GM23338 (cell line): ENCODE results near the gene TRIM54. TPM values are rescaled to one million over a fixed set of nuclear protein-coding genes. Genes with fewer than 3 reads are reported as not detected.

ENCODE experiments used
- ATAC-seq: fragments of 200-7000 bp; cut with Tn5 transposase; 3 replicates; pipeline ENCODE4 v1.9.1; 2020
- DNase-seq: peaks from one replicate; pipeline ENCODE4 v3.0.0-alpha.2; 2015; ENCODE audit warnings: low spot score
- H2AFZ ChIP-seq: fragments of 200-600 bp; sonication (generic); 2 replicates; pipeline ENCODE4 v1.8.0; 2016; ENCODE audit warnings: antibody characterized with exemption, mild to moderate bottlenecking, moderate library complexity
- H3F3A ChIP-seq: fragments of 200-600 bp; sonication (generic); replicated peaks from 2 replicates; pipeline ENCODE4 v1.8.0; 2017; ENCODE audit warnings: antibody characterized with exemption, mixed run types, low read depth
- H3K27ac ChIP-seq: fragments of 200-600 bp; sonication (generic); 2 replicates; pipeline ENCODE4 v1.6.1; 2016; ENCODE audit warnings: low read depth
- H3K27me3 ChIP-seq: fragments of 200-600 bp; sonication (generic); 2 replicates; pipeline ENCODE4 v1.8.0; 2016; ENCODE audit warnings: mild to moderate bottlenecking, mixed run types, moderate library complexity; ENCODE audit not compliant: insufficient read depth
- H3K36me3 ChIP-seq: fragments of 200-600 bp; sonication (generic); 2 replicates; pipeline ENCODE4 v1.8.0; 2016; ENCODE audit warnings: mild to moderate bottlenecking; ENCODE audit not compliant: insufficient read depth
- H3K4me1 ChIP-seq: fragments of 200-600 bp; sonication (generic); 2 replicates; pipeline ENCODE4 v1.8.0; 2016; ENCODE audit warnings: mild to moderate bottlenecking, moderate library complexity; ENCODE audit not compliant: insufficient read depth
- H3K4me2 ChIP-seq: fragments of 200-600 bp; sonication (generic); 2 replicates; pipeline ENCODE4 v1.7.1; 2017; ENCODE audit warnings: mixed run types
- H3K4me3 ChIP-seq: fragments of 200-600 bp; sonication (generic); 2 replicates; pipeline ENCODE4 v1.6.1; 2016; ENCODE audit warnings: mixed run types
- H3K79me2 ChIP-seq: fragments of 200-600 bp; sonication (generic); replicated peaks from 2 replicates; pipeline ENCODE4 v1.8.0; 2017; ENCODE audit warnings: mild to moderate bottlenecking; ENCODE audit not compliant: insufficient read depth
- H3K9me2 ChIP-seq: fragments of 200-600 bp; sonication (generic); 2 replicates; pipeline ENCODE4 v1.8.0; 2017; ENCODE audit not compliant: insufficient read depth
- H4K20me1 ChIP-seq: fragments of 200-600 bp; sonication (generic); replicated peaks from 2 replicates; pipeline ENCODE4 v1.8.0; 2017; ENCODE audit warnings: mild to moderate bottlenecking; ENCODE audit not compliant: insufficient read depth
- H3K27ac Mint-ChIP-seq: 2 replicates; pipeline ENCODE4 v1.8.0; 2020; ENCODE audit warnings: inconsistent platforms, mild to moderate bottlenecking, moderate library complexity, mixed read lengths
- H3K27me3 Mint-ChIP-seq: 3 replicates; pipeline ENCODE4 v1.8.0; 2022; ENCODE audit warnings: low read depth, mild to moderate bottlenecking, moderate library complexity, mixed read lengths, inconsistent platforms; ENCODE audit not compliant: insufficient read depth, poor library complexity
- H3K36me3 Mint-ChIP-seq: 3 replicates; pipeline ENCODE4 v1.8.0; 2021; ENCODE audit warnings: low read depth, mild to moderate bottlenecking, inconsistent platforms, moderate library complexity, mixed read lengths
- H3K4me1 Mint-ChIP-seq: 3 replicates; pipeline ENCODE4 v1.8.0; 2020; ENCODE audit warnings: mild to moderate bottlenecking, inconsistent platforms, mixed read lengths
- H3K4me3 Mint-ChIP-seq: 3 replicates; pipeline ENCODE4 v1.8.0; 2021; ENCODE audit warnings: moderate library complexity, mild to moderate bottlenecking, inconsistent platforms, mixed read lengths
- H3K9me3 Mint-ChIP-seq: 3 replicates; pipeline ENCODE4 v1.8.0; 2020; ENCODE audit warnings: moderate library complexity, mild to moderate bottlenecking, inconsistent platforms, mixed read lengths
- CREB1 ChIP-seq: fragments of 250-450 bp; sonication (Bioruptor Pico); IDR thresholded peaks from 2 replicates; pipeline ENCODE4 v1.5.0; 2020; ENCODE audit warnings: low read depth, mild to moderate bottlenecking, moderate library complexity
- ETS1 ChIP-seq: IDR thresholded peaks from 2 replicates; pipeline ENCODE4 v1.6.1; 2016; ENCODE audit warnings: antibody characterized with exemption
- EZH2 ChIP-seq: fragments of 200-600 bp; sonication (generic); IDR thresholded peaks from one replicate; pipeline ENCODE4 v1.8.0; 2017; ENCODE audit warnings: antibody characterized with exemption, mild to moderate bottlenecking, low read depth; ENCODE audit not compliant: unreplicated experiment
- EZH2phosphoT487 ChIP-seq: fragments of 200-600 bp; sonication (generic); IDR thresholded peaks from one replicate; pipeline ENCODE4 v1.8.1; 2018; ENCODE audit warnings: antibody characterized with exemption; ENCODE audit not compliant: unreplicated experiment
- JUNB ChIP-seq: IDR thresholded peaks from one replicate; pipeline ENCODE4 v1.6.1; 2016; ENCODE audit warnings: antibody characterized with exemption; ENCODE audit not compliant: unreplicated experiment
- NANOG ChIP-seq: IDR thresholded peaks from 2 replicates; pipeline ENCODE4 v1.6.1; 2016; ENCODE audit warnings: antibody characterized with exemption, borderline replicate concordance
- POLR2AphosphoS5 ChIP-seq: IDR thresholded peaks from 2 replicates; pipeline ENCODE4 v1.6.1; 2016; ENCODE audit warnings: antibody characterized with exemption, low read depth
- REST ChIP-seq: IDR thresholded peaks from one replicate; pipeline ENCODE4 v1.6.1; 2018; ENCODE audit warnings: antibody characterized with exemption; ENCODE audit not compliant: unreplicated experiment
- STAT1 ChIP-seq: IDR thresholded peaks from one replicate; pipeline ENCODE4 v1.6.1; 2016; ENCODE audit warnings: antibody characterized with exemption; ENCODE audit not compliant: unreplicated experiment
- ZNF114 ChIP-seq: fragments of 250-450 bp; sonication (Bioruptor Pico); IDR thresholded peaks from 2 replicates; pipeline ENCODE4 v1.5.0; 2020; ENCODE audit warnings: mild to moderate bottlenecking, moderate library complexity
- ZNF331 ChIP-seq: fragments of 250-450 bp; sonication (Bioruptor Pico); IDR thresholded peaks from 2 replicates; pipeline ENCODE4 v1.5.0; 2020; ENCODE audit warnings: low read depth, mild to moderate bottlenecking, moderate library complexity
- ZNF462 ChIP-seq: fragments of 250-450 bp; sonication (Bioruptor Pico); IDR thresholded peaks from 2 replicates; pipeline ENCODE4 v1.5.0; 2020; ENCODE audit warnings: mild to moderate bottlenecking, moderate library complexity
- polyA plus RNA-seq: library from polyadenylated mRNA; unstranded; fragments of >200 nt; fragmentation: Nextera tagmentation; extraction: Ambion mirVana; gene quantifications from 2 replicates; pipeline ENCODE4 v1.2.1, GENCODE V29; 2016
- total RNA-seq: library from RNA; depleted of rRNA; stranded (reverse); fragments of >200 nt; shearing (Covaris generic); gene quantifications from 2 replicates; pipeline ENCODE4 v1.2.3, GENCODE V29; 2014
- TF ChIP-seq, protein P1 (sequence below), 2 experiments: fragments of 200-600 bp in 1 of 2; sonication (generic) in 1 of 2; conservative IDR thresholded peaks; 2 replicates each; pipeline versions ENCODE4 v1.5.1 to v1.6.1; 2016 to 2017; ENCODE audit warnings: antibody characterized with exemption in 2 of 2, low read depth in 2 of 2, mild to moderate bottlenecking in 2 of 2, moderate library complexity in 1 of 2

Gene TRIM54
- total and polyA plus RNA-seq, 2 experiments from 2014 or later: 1.6 to 3.3 TPM

DNA sequence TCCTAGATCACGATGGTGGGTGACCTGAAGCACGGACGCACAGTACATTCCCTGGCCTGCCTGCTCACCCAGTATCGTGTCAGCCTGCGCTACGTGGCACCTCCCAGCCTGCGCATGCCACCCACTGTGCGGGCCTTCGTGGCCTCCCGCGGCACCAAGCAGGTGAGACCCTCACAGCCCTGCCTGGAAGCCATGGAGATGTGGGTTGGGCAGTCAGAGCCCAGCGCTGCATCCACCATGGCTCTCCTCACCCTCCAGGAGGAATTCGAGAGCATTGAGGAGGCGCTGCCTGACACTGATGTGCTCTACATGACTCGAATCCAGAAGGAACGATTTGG lies 39.6 kb upstream of the TRIM54 start:
- Histone ChIP-seq H3K4me3 (no peak overlapping the region), H3K4me2 (no peak overlapping the region), H4K20me1 (no peaks in the 10 kb centered on the region; the same call in none of the 2 replicates), H3K9me2 (no peaks in the 10 kb centered on the region), H2AFZ (no peak overlapping the region), H3K79me2 (no peaks in the 10 kb centered on the region), H3K4me1 (no peaks in the 10 kb centered on the region), H3K27me3 (no peaks in the 10 kb centered on the region), H3K36me3 (peaks cover 37% of the 10 kb centered on the region), H3F3A (peaks cover 7% of the 10 kb centered on the region; the same call in 1 of the 2 replicates), H3K27ac (no peak overlapping the region)
- H3K27ac Mint-ChIP-seq: no peak overlapping the region
- ATAC-seq: no peak
- H3K9me3 Mint-ChIP-seq: no peaks in the 10 kb centered on the region; the same call in 2 of the 3 replicates
- TF ChIP-seq EZH2phosphoT487 (no peak), ZNF331 (CRISPR knock-in tag) (no peak), JUNB (no peak), REST (no peak), STAT1 (no peak), ZNF462 (CRISPR knock-in tag) (no peak), ZNF114 (no peak), POLR2AphosphoS5 (no peak), ETS1 (no peak), NANOG (no peak), EZH2 (no peak), CREB1 (CRISPR knock-in tag) (no peak)
- TF ChIP-seq, protein P1, sequence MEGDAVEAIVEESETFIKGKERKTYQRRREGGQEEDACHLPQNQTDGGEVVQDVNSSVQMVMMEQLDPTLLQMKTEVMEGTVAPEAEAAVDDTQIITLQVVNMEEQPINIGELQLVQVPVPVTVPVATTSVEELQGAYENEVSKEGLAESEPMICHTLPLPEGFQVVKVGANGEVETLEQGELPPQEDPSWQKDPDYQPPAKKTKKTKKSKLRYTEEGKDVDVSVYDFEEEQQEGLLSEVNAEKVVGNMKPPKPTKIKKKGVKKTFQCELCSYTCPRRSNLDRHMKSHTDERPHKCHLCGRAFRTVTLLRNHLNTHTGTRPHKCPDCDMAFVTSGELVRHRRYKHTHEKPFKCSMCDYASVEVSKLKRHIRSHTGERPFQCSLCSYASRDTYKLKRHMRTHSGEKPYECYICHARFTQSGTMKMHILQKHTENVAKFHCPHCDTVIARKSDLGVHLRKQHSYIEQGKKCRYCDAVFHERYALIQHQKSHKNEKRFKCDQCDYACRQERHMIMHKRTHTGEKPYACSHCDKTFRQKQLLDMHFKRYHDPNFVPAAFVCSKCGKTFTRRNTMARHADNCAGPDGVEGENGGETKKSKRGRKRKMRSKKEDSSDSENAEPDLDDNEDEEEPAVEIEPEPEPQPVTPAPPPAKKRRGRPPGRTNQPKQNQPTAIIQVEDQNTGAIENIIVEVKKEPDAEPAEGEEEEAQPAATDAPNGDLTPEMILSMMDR (conservative IDR thresholded peaks at IDR 0.05; ENCODE audit: low read depth in 2 of 2): no peak
- H3K27me3 Mint-ChIP-seq: peaks cover 20% of the 10 kb centered on the region
- no peaks in the 10 kb centered on the region for H3K4me1 Mint-ChIP-seq
- H3K36me3 Mint-ChIP-seq: peaks cover 72% of the 10 kb centered on the region
- DNase-seq: no peak
- no peak overlapping the region for H3K4me3 Mint-ChIP-seq
